ENCODE measurements around the gene STK39.

STK39 gene

GRCh38 chr2:168179592-168179991 is 67.8 kb downstream of the STK39 start:
- no peak for TF ChIP-seq CTCF (IDR thresholded peaks at IDR 0.05; ENCODE audit: borderline replicate concordance, insufficient read depth, low read depth, low read length)
- no peak overlapping the region for H3K4me3 ChIP-seq (ENCODE audit: low read depth, low read length)

- TF ChIP-seq CTCF (IDR thresholded peaks at IDR 0.05; ENCODE audit: borderline replicate concordance, insufficient read depth, low read depth, low read length) = no peak
Observed at GRCh38 chr2:168178520-168179324, 68.7 kb downstream of the STK39 start.

GRCh38 chr2:168176402-168176801 is 71.0 kb downstream of the STK39 start:
- H3K4me3 ChIP-seq (ENCODE audit: low read depth, low read length) = no peak overlapping the region
- TF ChIP-seq CTCF (IDR thresholded peaks at IDR 0.05; ENCODE audit: borderline replicate concordance, insufficient read depth, low read depth, low read length) = no peak

More at GRCh38 chr2:168178520-168179324, 68.7 kb downstream of the STK39 start:
- H3K4me3 ChIP-seq (ENCODE audit: low read depth, low read length) = no peak overlapping the region

GRCh38 chr2:168175469-168175868 is 71.9 kb downstream of the STK39 start:
- H3K4me3 ChIP-seq (ENCODE audit: low read depth, low read length) = no peak overlapping the region
- TF ChIP-seq CTCF (IDR thresholded peaks at IDR 0.05; ENCODE audit: borderline replicate concordance, insufficient read depth, low read depth, low read length) = no peak

- H3K4me3 ChIP-seq (ENCODE audit: low read depth, low read length) = no peak overlapping the region
- no peak for TF ChIP-seq CTCF (IDR thresholded peaks at IDR 0.05; ENCODE audit: borderline replicate concordance, insufficient read depth, low read depth, low read length)
Observed at GRCh38 chr2:168174756-168175155, 72.6 kb downstream of the STK39 start.

- no peak overlapping the region for H3K4me3 ChIP-seq (ENCODE audit: low read depth, low read length)
- TF ChIP-seq CTCF (IDR thresholded peaks at IDR 0.05; ENCODE audit: borderline replicate concordance, insufficient read depth, low read depth, low read length) = no peak
Observed at GRCh38 chr2:168172071-168172470, 75.3 kb downstream of the STK39 start.
